ENCODE measurements around the gene VWF. TPM values are rescaled to one million over a fixed set of nuclear protein-coding genes. Genes with fewer than 3 reads are reported as not detected.

Gene VWF
- total RNA-seq, 1 experiment from 2014 or later = not detected

GRCh38 chr12:5916785-5917290 lies 207.6 kb downstream of the VWF start:
- DNase-seq (ENCODE audit: low read depth) = no peak

DNA sequence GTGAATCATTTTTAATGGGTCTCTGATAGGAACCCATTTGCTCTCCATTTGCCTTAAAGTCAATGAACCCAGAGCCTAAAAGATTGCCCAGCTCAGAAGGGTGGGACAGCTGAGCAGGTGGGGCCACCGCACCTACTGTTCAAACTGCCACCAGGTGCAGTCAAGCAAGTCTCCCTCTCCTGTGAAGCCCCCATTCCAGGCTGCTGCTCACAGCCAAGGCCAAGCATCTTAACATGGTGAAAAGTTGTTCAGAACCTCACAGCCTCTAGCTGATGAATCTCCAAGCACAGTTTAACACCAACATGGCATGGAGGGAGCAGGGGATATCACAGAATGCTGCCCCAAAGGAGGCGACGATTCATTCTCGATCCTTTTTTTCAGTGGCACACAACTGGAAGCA lies 209.0 kb downstream of the VWF start:
- no peak for DNase-seq (ENCODE audit: low read depth)

- no peak for DNase-seq (ENCODE audit: low read depth)
Measured at GRCh38 chr12:5914387-5915149, 209.9 kb downstream of the VWF start.

DNA sequence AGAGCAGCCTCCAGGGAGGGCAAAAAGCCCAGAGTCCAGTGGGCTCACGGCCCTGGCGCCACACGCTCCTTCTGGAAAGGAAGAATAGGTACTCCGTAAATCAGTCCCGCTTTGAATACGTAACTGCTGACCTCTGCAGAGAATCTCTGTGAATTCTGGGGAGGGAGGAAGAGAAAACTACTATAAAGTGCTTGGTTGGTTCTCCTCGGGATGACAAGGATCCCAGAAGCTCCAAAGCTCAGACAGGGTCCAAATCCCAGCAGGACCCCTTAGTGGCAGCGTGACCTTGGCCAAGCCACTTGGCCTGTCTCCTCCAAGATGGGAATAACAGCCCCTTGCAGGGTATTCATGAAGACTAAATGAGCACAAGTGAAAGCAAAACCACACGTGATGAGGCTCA lies 211.1 kb downstream of the VWF start:
- no peak for DNase-seq (ENCODE audit: low read depth)

DNA sequence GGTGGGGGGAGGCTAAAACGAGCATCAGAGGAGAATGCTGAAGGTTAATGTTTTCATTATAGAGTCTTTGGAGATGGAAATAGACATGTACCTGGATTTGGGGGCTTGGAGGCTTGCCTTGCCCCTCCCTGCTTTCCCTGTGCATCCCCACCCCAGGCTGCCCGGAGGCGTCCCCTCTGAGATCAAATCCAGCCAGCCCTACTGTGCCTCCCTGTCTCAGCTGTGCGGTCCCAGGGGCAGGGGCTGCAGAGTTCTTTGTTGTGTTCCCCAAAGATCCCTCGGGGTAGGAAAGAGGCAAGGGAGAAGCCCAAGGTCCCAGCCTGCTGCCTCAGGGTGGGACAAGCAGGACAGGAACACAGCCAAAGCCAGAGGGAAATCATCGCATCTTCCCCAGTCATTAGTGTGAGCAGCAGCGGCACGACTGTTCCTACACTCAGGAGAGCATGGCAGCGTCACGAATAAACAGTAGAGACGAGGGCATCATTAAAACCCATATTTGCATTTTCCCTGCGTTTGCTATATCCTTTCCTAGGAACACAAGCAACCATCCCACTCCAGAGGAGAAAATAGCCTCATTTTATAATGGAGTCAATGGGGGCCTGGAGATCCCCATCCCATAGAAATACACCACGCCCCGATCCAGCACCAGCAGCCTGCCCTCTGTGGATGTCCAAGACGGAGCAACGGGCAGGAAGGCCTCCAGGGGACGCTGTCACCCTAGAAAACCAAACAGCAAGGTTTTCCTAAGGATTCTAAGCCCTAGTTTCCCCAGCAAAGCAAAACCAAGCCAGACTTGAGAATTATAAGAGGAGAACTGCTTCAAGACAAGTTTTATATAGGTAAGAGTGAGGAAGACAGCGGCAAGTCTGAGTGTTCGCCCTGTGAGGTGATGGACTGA lies 211.8 kb downstream of the VWF start:
- no peak for DNase-seq (ENCODE audit: low read depth)

DNA sequence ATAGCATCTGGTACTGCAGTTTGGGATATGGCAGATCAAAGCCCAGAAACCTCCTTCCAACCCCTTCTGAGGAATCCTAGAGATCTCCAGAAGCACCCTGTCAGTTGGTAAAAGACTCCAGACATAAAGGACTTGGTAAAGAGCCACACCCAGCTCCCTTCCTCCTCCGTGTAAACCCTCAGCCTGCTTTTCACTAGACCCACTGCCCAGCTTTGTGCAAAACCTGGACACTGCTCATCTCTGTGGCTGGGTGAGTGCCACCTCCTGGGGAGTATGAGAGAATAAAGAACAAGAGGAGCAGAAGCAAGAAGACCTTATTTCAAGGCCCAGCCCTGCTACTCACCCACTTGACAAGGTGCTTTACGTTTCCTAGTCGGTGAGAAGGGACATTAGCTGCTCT lies 212.5 kb downstream of the VWF start:
- no peak for DNase-seq (ENCODE audit: low read depth)

- DNase-seq (ENCODE audit: low read depth) = no peak
Measured at GRCh38 chr12:5910790-5911548, 213.5 kb downstream of the VWF start.

DNA sequence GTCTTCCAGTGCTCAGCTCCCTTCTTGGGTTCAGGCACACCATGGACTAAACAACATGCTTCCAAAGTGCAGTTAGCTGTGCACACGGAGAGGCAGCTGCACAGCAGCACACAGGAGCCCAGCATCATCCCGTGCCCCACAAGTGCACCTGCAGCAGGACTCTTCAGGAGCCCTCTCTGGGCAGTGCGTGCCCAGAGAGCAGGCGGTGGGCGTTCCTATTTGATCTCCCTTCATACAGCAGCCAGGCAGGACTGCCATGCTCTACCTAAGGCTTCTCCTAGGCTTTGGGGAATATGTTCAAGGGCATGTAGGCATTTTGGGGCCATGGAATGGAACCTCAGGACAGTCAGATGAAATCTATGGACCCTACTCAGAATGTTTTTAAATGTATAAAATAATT lies 214.9 kb downstream of the VWF start:
- DNase-seq (ENCODE audit: low read depth) = no peak

- DNase-seq (ENCODE audit: low read depth) = no peak
Measured at GRCh38 chr12:5908251-5908650, 216.2 kb downstream of the VWF start.

GRCh38 chr12:5907807-5908206 lies 216.7 kb downstream of the VWF start:
- DNase-seq (ENCODE audit: low read depth) = no peak

GRCh38 chr12:5905757-5906156 lies 218.7 kb downstream of the VWF start:
- DNase-seq (ENCODE audit: low read depth) = no peak

- no peak for DNase-seq (ENCODE audit: low read depth)
Measured at GRCh38 chr12:5904969-5905368, 219.5 kb downstream of the VWF start.

GRCh38 chr12:5904441-5904840 lies 220.0 kb downstream of the VWF start:
- DNase-seq (ENCODE audit: low read depth) = no peak

GRCh38 chr12:5902736-5903135 lies 221.7 kb downstream of the VWF start:
- DNase-seq (ENCODE audit: low read depth) = no peak

- DNase-seq (ENCODE audit: low read depth) = no peak
Measured at GRCh38 chr12:5901416-5901815, 223.1 kb downstream of the VWF start.

- no peak for DNase-seq (ENCODE audit: low read depth)
Measured at GRCh38 chr12:5900533-5901205, 223.8 kb downstream of the VWF start.

- DNase-seq (ENCODE audit: low read depth) = no peak
Measured at GRCh38 chr12:5900076-5900475, 224.4 kb downstream of the VWF start.

DNA sequence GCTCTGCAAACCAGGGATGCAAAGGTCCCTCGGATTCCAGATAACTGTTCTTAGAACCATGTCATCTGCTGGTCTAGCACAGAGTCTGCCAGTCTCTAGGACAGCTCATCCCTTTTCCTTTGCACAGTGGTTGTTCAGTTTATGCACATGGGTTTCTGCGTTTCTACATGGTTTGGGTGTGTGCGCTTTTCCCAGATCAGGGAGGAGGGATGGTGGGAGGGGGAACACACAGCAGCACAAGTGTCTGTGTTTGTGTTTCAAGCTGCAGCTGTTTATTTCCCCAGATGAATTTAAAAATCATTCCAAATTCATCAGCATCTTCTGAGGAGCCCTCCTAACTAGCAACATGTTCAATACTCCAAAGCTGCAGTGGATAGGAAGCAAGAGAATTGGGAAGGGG lies 224.8 kb downstream of the VWF start:
- DNase-seq (ENCODE audit: low read depth) = no peak

DNA sequence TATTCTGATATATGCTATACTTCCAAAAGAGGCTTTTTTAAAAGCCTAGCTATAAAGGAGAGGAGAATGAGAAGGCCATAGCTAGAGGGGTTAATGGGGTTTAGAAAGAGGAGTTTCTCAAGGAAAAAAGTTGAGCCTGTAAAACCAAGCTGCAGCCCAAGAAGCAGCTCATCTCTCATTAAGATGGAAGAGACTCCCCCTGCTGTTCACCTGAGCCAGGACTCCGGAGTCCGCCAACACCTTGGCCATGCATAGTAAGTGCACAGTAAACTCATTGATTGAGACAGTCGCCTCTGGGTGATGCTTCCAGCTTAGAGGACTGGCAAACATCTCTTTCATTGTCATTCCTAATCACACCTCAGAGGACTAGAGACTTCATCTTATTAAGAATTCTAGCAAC lies 225.6 kb downstream of the VWF start:
- no peak for DNase-seq (ENCODE audit: low read depth)
